ENCODE data around the gene CCT7.
"Not testable (repeated sequence)": the region's sequence is repeated elsewhere in the genome, so short reads cannot be mapped to it uniquely, and the experiment has no call there.

The CCT7 gene

GRCh38 chr2:73233932-73234832, at the start of gene CCT7:
Gene CCT7, plus strand, starts transcription at chr2:73234308. Its CDS starts 71 bp downstream, at chr2:73234379.
- FAIRE-seq, result no peak

DNA sequence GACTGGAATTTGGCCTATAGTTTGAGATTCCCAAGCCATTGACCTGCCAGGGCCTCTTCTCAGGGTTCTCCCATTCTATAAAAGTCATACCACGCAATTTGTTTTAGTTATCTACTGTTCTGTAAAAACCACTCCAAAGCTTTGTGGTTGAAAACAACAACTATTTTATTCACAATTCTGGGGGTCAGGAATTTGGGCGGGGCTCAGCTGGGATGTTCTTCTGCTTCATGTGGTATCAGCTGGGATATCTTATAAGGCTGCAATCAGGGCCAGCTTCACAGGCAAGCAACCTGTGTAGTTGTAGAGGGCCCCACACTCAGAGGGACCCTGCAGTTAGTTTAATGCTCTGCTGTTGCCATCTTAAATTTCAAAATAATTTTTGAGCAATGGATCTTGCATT, 48.1 kb upstream of the CCT7 start:
- FAIRE-seq, result no peak

DNA sequence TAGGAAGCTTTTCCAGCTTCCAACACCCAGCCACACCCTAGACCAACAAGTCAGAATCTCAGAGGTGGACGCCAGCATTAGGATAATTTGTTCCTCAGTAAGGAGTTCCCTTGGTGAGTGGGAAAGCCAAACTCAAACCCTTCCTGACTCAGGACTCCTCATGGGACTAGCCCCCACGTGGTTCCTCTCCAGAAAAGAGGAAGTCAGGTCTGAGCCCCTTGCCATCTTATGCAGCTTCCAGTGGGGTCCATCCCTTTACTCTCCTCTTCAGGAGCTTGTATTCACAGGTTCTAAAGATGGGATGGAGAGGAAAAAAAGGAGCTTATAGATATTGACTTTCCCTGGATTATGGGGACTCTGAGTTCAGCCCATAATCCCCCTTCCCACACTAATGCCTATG, 46.6 kb upstream of the CCT7 start:
- FAIRE-seq, result no peak

- FAIRE-seq, result no peak
These were observed 36.5 kb upstream of the CCT7 start for GRCh38 chr2:73197579-73197978.

GRCh38 chr2:73200281-73200680, 33.8 kb upstream of the CCT7 start:
- FAIRE-seq, result not testable (repeated sequence)

DNA sequence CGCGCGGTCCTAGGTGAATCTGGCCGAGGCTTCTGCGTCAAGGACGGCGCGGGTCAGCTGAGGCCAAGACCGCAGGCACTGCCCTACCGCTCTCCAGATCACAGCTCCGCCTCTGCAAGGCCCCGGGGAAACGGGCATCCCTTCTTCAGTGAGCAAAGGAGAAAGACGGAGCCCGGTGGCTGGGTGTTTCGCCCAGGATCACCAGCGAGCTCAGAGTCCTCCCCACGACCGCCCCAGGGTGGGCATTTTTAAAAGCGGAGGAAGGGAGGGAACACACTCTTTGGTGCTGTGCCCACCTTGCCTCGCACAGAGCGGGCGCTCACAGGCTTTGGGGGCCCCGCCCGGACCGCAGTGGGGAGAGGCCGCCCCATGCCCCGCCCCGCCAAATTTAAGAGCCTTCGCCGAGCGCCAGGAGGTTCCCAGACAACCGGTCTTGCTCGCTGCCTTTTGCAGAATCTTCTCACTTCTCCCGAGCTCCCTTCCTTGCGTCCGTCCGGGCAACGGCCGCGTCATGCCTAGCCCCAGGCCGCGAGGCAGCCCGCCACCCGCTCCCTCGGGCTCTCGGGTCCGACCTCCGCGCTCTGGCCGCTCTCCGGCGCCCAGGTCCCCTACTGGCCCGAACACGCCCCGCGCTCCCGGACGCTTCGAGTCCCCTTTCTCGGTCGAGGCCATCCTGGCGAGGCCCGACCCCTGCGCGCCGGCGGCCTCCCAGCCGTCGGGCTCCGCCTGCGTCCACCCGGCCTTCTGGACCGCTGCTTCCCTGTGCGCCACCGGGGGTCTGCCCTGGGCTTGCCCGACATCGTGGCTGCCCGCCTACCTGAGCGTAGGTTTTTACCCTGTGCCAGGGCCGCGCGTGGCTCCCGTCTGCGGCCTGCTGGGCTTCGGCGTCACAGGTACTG, 31.7 kb upstream of the CCT7 start, which contains the start of gene NOTO:
Gene NOTO (plus strand): TSS at position 419 of the 899 bp plus-strand sequence. CDS start 93 bp downstream, at position 512.
- no peak for FAIRE-seq

- FAIRE-seq, result no peak
These were observed 30.9 kb upstream of the CCT7 start for GRCh38 chr2:73203055-73203681.

GRCh38 chr2:73205611-73206010, 28.5 kb upstream of the CCT7 start:
- FAIRE-seq, result no peak

GRCh38 chr2:73208258-73208657, 25.9 kb upstream of the CCT7 start:
- no peak for FAIRE-seq

DNA sequence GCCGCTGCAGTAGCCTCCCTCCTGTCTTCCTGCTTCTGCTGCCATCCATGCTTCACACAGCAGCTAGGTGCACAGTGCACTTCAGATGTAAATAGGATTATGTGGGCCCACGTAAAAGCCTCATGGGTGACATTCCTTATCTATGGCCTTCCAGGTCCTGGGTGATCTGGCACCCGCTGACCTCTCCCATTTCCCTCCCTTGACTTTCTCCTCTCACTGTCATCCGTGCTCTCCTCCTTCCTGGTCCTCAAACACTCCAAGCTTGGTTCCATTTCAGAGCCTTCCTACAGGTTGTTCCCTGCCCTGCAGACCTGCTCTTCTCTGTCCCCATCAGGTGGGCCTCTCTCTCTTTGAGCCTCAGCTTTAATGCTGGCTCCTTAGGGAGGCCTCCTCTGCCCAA, 24.1 kb upstream of the CCT7 start:
- FAIRE-seq, result no peak

GRCh38 chr2:73210696-73211095, 23.4 kb upstream of the CCT7 start:
- no peak for FAIRE-seq

DNA sequence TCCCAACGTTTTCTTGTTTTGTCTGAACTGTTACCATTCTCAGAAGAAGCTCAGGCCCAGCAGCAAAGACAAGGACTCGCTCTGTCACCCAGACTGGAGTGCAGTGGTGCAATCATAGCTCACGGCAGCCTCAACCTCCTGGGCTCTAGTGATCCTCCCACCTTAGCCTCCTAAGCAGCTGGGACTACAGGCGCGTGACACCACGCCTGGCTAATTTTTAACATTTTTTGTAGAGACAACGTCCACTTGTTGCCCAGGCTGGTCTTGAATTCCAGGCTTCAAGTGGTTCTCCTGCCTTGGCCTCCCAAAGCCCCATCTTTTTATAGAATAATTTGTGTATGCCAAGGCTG, 22.0 kb upstream of the CCT7 start:
- FAIRE-seq, result no peak

DNA sequence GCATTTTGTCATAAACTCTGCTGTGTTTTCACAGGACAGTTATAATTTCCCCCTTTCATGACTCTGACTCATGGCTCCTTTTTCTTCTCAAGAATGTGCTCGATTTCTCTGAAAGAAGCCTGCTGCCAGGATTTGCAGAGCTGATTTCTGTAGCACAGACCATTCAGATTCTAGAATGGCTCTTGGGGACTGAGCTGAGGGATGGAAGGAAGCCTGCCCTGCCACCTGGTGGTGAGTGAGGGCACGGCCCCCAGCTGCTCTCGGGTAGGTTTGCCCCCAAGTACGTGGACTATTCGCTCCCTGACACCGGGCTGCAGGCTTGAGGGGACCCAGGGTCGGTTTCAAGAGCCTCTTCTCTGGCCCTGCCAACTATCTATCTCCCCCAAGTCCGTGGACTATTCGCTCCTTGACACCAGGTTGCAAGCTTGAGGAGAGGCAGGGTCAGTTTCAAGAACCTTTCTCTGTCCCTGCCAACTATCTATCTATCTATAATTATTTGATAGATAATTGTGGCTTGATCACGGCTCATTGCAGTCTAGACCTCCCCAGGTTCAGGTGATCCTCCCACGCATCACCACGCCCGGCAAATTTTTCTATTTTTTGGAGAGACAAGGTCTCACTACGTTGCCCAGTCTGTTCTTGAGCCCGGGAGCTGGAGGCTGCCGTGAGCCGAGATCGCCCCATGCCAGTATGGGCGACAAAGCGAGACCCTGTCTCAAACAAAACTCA, 21.5 kb upstream of the CCT7 start:
- FAIRE-seq, result no peak

- peak; percentile 27 for FAIRE-seq
These were observed 19.7 kb upstream of the CCT7 start, which contains the start of gene SMYD5 for GRCh38 chr2:73214120-73215035. Gene SMYD5, plus strand, starts transcription at chr2:73214245. Its CDS starts 22 bp downstream, at chr2:73214267.

DNA sequence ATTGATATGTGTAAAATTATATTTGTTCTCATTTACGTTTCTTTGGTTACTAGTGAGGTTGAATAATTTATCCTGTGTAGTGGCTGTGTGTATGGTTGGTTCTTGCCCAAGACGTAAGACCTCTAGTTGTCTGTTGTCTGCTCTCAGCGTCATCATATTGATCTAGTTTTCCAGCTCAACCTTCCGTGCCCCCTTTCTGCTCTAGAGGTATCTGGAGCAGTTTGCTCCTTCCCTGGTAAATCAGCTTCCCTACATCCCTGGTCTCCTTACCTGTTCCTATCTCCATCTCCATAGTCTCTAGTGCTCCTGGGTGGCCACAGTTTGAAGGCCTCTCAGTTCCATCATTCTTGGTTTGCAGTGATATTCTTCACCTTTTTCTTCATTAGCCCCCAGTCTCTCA, 18.9 kb upstream of the CCT7 start:
- FAIRE-seq, result no peak

- no peak for FAIRE-seq
These were observed 16.9 kb upstream of the CCT7 start for GRCh38 chr2:73217160-73217559.

- no peak for FAIRE-seq
These were observed 16.3 kb upstream of the CCT7 start for GRCh38 chr2:73217826-73218225.

GRCh38 chr2:73218298-73218697, 15.8 kb upstream of the CCT7 start:
- FAIRE-seq, result no peak

DNA sequence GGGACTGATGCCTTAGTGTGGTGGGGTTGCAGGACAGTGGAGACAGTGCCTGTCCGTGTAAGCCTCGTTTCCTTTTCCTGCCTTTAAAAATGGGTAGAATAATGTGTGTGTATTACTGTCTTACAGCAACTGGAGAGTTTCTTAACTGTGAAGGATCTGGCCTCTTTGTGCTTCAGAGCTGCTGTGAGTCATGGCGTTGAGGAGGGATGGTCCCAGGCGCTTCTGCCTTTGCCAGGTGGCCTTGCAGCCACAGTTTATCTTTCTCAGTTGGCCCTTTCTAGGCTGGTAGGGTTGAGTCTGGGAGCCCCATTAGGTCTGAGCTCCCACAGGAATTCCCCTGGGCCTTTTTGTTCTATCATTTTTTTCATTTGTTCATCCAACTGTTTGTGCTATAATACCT, 10.3 kb upstream of the CCT7 start:
- no peak for FAIRE-seq

DNA sequence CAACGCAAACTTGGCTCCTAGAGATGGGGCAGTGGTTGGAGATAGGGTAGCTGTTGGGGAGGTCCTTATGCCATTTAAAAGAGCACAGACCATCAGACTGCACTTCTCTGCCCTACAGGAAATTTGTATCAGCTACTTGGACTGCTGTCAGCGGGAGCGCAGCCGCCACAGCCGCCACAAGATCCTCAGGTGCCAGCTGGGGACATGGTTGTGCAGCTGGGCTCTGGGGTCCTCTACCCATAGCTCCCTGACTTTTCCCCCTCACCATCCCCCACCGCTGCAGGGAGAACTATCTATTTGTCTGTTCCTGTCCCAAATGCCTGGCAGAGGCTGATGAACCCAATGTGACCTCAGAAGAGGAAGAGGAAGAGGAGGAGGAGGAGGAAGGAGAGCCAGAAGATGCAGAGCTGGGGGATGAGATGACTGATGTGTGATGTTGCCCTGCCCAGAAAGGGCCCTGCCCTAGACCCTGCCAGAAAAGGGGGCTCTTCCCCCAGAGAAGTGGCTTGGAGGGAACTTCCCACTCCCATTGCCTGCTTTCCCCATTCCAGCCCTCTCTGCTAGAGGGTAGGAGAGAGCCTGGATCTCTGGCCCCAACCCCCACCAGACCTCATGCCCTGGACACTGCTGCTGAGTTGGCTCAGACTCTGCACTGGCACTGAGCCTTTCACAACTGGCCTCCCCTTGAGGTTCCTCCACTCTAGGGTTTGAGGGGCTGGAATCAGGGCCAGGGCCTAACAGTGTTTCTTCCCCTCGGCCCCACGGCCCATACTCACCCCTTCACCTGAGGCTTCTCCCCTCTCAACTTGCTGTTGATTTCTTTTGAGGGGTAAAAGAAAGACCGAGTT, 8.4 kb upstream of the CCT7 start:
- FAIRE-seq, result no peak
